ENCODE data around the gene MED10. TPM values are rescaled to one million over a fixed set of nuclear protein-coding genes. Genes with fewer than 3 reads are reported as not detected.

MED10 gene
- total and polyA plus RNA-seq, 9 of the 15 experiments (the other 6 are each of a cell fraction or from before 2014, with no cell fraction given) = 23.8 to 83.4 (median 58.8) TPM

DNA sequence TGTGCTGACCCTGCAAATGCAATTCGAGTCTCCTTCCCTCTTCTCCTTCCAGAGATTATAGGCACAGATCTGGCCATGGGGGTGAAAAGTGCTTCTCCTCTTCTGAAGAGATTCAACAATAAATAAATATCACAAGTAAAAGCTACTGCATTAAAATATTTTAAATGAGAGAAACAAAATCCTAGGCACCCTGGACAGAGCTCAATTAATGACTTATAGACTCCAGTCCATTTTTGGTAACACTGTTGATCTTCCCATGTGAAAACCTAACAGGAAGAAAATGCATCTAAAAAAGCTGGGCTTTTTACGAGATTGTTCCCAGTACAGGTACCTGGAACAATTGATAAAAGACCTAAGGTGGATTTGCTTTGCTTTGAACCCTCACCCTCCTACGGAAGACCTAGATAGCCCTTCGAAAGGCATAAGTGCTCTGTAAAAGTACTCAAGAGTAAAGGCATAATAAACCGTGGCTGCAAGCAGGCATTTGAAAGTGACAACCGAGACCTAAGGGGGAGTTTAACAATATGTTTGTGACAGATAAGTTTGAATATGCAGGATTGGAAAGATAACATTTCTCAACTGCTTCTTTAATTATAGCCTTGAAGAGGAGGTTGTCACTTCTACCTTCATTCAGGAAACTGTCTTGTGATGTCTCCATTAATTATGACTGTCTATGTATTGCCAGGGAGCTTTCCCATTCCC, 29.4 kb upstream of the MED10 start:
- ChIA-PET POLR2A (interaction anchor here (0.6 kb wide), 3 partner anchors 9 to 262 kb away, joined by 3 to 4 read pairs (median 3); no protein-coding TSS in a partner anchor), CTCF (ENCODE audit: low intra/inter-chr PET ratio) (no interaction called here)
- Histone ChIP-seq H3K9me1 (ENCODE audit: control insufficient read depth, insufficient read depth, low read length) (no peaks in the 10 kb centered on the region), H3K4me2 (ENCODE audit: insufficient read depth, low read length) (peak overlapping the region; percentile 70), H3K4me1 (replicated peaks in 1 of 2; ENCODE audit: control insufficient read depth in 2 of 2, insufficient read depth in 2 of 2, low read length in 2 of 2) (peaks cover 10 to 34% of the 10 kb centered on the region in 2 experiments), H3K9me3 (replicated peaks; ENCODE audit: control insufficient read depth, insufficient read depth, low read depth, low read length) (0 out of 2 replicates have a peak, but pooled peaks cover 2% of the 10 kb centered on the region), H3K4me3 (no peak overlapping the region), H3K36me3 (ENCODE audit: control insufficient read depth, insufficient read depth, low read length) (no peaks in the 10 kb centered on the region), H3K79me2 (ENCODE audit: control insufficient read depth, insufficient read depth, low read length) (no peaks in the 10 kb centered on the region), H3K27me3 (ENCODE audit: control insufficient read depth in 2 of 2, insufficient read depth in 2 of 2, low read length in 2 of 2) (peaks cover 33 to 37% of the 10 kb centered on the region in 2 experiments), H2AFZ (ENCODE audit: low read depth, low read length) (no peak overlapping the region), H3K27ac (ENCODE audit: extremely low read depth, low read depth, low read length) (peak overlapping the region; percentile 18; the same call in 1 of the 3 replicates), H4K20me1 (replicated peaks; ENCODE audit: control insufficient read depth, insufficient read depth, low read length) (no peaks in the 10 kb centered on the region), H3K9ac (ENCODE audit: insufficient read depth in 1 of 2, low read depth in 2 of 2, low read length in 2 of 2) (peak overlapping the region in 1 of 2 experiments; percentile 27; a peak in 1 of 4 replicates)
- in situ Hi-C loops (cut with MboI) = no loop called here
- ATAC-seq (peak; percentile 64), FAIRE-seq (peak; percentile 15), DNase-seq (ENCODE audit: extremely low read depth in 1 of 4, low spot score in 3 of 4) (peak; percentile 25 to 50 (median 38))
- WGBS (ENCODE audit: insufficient coverage, low coverage, missing lambda C conversion rate) = 0% methylated on average over 6 of the region's 6 CpGs
- intact Hi-C loops (cut with micrococcal nuclease) = no loop called here
- no TSS peak for BruUV-seq (replicated peaks)
- TF ChIP-seq EP300 (IDR thresholded peaks at IDR 0.05; ENCODE audit: low read length) = peak; percentile 85
- TF ChIP-seq, protein P1, sequence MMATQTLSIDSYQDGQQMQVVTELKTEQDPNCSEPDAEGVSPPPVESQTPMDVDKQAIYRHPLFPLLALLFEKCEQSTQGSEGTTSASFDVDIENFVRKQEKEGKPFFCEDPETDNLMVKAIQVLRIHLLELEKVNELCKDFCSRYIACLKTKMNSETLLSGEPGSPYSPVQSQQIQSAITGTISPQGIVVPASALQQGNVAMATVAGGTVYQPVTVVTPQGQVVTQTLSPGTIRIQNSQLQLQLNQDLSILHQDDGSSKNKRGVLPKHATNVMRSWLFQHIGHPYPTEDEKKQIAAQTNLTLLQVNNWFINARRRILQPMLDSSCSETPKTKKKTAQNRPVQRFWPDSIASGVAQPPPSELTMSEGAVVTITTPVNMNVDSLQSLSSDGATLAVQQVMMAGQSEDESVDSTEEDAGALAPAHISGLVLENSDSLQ (IDR thresholded peaks at IDR 0.05) = peak; percentile 61
- TF ChIP-seq ZNF175 (CRISPR knock-in tag; IDR thresholded peaks at IDR 0.05; ENCODE audit: low read depth) = no peak
- TF ChIP-seq HNRNPK (IDR thresholded peaks at IDR 0.05; ENCODE audit: low read depth, low read length, poor library complexity, severe bottlenecking) = no peak
- no peak for TF ChIP-seq ID3 (CRISPR knock-in tag; IDR thresholded peaks at IDR 0.05)
- no peak for TF ChIP-seq ID3 (tag; IDR thresholded peaks at IDR 0.05)
- TF ChIP-seq HNRNPUL1 (IDR thresholded peaks at IDR 0.05; ENCODE audit: low read length) = no peak
- TF ChIP-seq ZNF197 (CRISPR knock-in tag; IDR thresholded peaks at IDR 0.05; ENCODE audit: low read depth) = 0 out of 2 replicates have a peak, but pooled peaks have one; percentile 33
- TF ChIP-seq ZNF324 (CRISPR knock-in tag; IDR thresholded peaks at IDR 0.05) = no peak
- TF ChIP-seq ZNF143 (CRISPR knock-in tag; IDR thresholded peaks at IDR 0.05) = no peak
- TF ChIP-seq SIRT6 (IDR thresholded peaks at IDR 0.05; ENCODE audit: low read depth, low read length) = no peak
- TF ChIP-seq ATF4 (CRISPR knock-in tag; IDR thresholded peaks at IDR 0.05) = no peak; the same call in 1 of the 2 replicates
- no peak for TF ChIP-seq DIDO1 (tag; IDR thresholded peaks at IDR 0.05; ENCODE audit: low read depth)
- TF ChIP-seq NCOR1 (IDR thresholded peaks at IDR 0.05) = peak; percentile 52
- TF ChIP-seq DNMT1 (IDR thresholded peaks at IDR 0.05) = no peak
- no peak for TF ChIP-seq ZNF134 (CRISPR knock-in tag; conservative IDR thresholded peaks at IDR 0.05)
- TF ChIP-seq DMBX1 (CRISPR knock-in tag; IDR thresholded peaks at IDR 0.05; ENCODE audit: borderline replicate concordance) = no peak
- TF ChIP-seq CAMTA2 (CRISPR knock-in tag; conservative IDR thresholded peaks at IDR 0.05) = no peak
- TF ChIP-seq ZFX (CRISPR knock-in tag; IDR thresholded peaks at IDR 0.05) = no peak
- TF ChIP-seq ZBTB9 (CRISPR knock-in tag; IDR thresholded peaks at IDR 0.05) = no peak

Measured in K562 (cell line).